GM21717 (cell line): ENCODE data around the gene ATG2A.
A peak's percentile ranks its signal among the peaks of the same experiment; 100 is the strongest.
"Not testable (repeated sequence)": the region's sequence is repeated elsewhere in the genome, so short reads cannot be mapped to it uniquely, and the experiment has no call there.

Experiments used
- ATAC-seq: cut with Tn5 transposase; IDR thresholded peaks from one replicate; pipeline ENCODE4 v1.9.1; 2021; ENCODE audit warnings: mild to moderate bottlenecking, moderate library complexity; ENCODE audit not compliant: unreplicated experiment

The ATG2A gene

DNA sequence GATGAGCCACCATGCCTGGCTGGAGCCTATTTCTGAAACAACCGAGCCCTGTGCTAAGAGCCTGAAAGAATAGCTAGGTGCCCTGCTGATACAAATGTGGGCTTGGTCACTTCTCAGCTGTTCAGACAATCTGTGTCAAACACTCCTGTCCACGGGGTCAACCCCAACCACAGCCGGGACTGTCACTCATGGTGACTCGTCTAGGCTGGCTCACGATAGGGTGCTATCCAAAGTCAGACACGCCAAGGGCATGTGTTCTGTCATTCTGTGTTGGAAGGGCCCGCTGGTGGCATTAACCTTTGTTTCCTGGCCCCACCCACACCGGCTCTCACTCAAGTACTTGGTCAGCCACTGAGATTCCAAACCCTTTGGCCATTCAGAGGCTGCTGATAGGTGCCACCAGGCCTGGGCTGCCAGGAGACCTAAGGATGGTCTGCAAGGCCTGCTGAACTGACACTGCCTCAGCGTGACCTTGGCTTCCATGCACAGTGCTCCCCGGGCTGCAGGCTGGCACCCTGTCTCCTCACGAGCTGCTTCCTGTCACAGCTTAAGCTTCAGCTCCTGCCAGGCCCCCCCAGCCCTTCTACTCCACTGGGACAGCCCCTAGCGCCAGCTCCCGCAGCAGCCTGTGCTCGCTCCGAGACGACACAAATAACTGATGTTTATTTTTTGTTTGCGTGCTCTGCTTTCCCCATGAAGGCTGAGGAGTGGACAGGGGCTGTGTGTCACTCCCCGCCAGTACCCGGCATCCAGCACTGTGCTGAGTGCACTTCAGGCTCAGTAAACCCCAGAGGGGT lies 58.3 kb downstream of the ATG2A start:
- no peak for ATAC-seq

DNA sequence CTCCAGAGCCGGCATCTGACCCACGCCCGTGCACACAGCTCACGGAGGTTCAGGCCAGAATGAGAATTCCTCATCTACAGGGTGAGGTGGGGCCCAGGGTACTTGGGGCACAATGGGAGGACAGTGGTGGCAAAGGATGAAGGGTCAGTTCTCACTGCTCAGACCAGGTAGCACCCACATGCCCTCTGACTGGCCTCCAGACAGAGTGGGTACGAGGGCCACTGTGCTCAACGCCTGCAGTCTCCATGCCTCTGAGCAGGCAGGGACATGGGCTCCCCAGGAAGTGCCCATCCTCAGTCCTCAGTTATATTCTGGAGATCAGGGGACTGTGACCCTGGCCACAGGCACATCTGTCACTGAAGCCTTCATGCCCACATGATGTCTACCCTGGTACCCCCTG lies 59.5 kb downstream of the ATG2A start:
- no peak for ATAC-seq

DNA sequence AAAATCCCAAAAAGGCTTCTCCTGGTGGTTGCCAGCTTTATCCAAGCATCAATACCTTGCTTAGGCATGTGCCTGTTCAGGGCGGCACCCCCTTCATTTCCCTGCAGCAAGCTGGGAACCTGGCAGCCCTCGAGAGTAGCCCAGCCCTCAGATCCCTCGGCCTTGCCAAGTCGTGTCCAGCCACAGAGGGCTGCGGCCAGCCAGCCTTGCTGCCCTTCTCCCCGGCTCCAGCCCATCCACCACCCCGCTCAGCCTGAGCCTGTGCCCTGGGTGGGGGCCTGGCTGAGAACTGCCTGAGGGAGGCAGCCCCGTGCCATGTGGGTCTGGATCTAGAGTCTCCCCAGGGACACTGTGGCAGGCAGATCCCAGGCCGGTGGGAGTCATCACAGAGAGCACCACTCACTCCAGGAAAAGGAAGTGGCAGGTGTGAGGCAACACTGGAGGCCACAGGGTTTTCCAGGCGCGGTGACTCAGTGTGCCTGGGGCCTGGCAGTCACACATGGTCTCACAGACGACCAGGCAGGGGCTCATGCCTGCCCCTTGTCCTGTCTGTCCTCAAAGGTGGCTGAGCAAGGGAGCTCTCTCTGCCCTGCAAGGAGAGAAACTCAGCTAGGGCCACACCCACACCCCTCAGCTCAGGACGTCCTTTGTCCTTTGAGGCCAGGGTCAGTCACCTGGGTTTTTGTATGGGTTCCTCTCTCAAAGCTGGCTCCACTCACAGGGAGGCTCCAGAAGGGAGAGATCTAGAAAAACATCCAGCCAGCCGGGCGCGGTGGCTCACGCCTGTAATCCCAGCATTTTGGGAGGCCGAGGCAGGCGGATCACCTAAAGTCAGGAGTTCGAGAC lies 60.4 kb downstream of the ATG2A start:
- no peak for ATAC-seq

DNA sequence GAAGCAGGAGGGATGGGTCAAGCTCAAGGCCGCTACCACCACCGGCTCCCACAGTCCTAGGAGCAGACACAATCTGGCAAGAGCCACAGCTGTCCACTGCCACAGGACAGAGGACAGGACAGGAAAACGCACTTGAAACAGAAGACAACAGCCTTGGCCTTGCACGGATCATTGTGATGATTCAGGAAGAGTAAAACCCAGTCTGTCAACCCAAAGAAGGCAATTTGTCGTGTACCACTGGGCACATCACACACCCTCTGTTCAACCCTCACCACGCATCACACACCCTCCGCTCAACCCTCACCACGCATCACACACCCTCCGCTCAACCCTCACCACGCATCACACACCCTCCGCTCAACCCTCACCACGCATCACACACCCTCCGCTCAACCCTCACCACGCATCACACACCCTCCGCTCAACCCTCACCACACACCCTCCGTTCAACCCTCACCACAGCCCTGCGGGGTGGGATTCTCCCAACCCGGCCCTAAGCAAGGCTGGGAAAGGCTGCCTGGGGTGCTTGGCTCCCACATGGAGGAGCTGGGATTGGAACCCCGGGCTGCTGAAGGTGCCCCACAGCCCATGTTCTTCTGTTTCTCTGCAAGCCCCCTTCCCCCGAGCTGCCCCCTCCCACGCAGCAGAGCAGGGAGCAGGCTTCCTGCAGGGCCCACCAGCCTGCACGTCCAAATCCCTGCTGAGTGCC lies 61.3 kb downstream of the ATG2A start:
- ATAC-seq, result no peak

DNA sequence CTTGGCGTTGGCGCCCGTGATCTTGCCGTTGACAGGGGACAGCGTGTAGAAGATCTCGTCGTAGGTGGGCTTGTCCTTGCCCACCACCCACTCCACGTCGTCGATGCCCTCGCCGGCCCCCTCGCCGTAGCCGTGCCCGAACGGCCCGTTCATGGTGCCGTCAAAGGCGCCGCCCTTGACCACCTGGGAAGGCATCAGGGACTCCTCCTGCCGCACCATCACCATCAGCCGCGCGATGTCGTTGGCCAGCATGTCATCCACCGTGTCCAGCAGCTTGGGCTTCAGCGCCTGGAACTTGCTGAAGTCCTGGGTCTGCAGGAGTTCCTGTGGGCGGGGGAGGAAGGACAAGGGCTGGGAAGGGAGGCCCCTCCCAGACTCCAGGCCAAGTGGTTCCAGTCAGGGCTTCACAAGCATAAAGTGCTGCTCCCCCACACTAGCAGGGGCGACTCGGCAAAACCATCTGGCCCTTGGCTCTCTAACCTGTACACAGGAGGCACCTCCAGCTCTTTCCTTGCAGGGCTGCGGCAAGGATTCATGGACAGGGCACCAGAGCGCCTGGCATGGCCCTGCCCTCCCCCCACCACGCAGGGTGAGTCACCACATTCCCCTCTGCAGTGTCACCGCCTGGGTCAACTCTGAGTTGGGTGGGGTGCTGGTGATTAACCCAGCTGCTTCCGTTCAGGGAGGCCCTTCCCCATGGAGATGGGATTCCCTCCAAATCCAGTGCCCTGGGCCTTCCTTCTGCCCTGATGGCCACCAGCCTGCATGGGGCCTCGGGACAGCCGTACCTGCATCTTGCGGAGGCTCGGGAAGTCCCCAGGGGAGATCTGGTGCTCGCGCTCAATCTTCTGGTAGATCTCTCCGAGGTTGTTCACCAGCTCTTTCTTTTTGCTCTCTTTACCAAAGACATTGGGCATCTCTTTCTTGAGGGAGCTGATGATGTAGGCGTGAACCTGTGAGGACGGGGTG lies 62.2 kb downstream of the ATG2A start:
- no peak for ATAC-seq

DNA sequence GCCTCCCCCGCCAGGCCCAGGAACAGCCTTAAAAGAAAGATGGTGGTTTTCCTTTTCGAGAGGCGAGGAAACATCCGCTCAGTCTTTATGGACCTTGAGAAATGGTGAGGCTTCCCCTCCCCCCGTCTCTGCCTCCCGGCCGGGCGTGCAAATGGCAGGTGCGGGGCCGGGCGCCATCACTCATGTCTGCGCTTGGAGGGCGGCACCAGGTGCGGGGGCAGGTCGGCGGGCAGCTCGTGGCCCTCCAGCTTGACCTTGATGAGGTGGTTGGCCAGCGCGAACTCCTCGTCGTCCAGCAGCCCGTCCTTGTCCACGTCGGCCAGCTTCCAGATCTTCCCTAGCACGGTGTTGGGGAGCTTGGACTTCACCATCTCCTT lies 62.9 kb downstream of the ATG2A start:
- ATAC-seq, result no peak

DNA sequence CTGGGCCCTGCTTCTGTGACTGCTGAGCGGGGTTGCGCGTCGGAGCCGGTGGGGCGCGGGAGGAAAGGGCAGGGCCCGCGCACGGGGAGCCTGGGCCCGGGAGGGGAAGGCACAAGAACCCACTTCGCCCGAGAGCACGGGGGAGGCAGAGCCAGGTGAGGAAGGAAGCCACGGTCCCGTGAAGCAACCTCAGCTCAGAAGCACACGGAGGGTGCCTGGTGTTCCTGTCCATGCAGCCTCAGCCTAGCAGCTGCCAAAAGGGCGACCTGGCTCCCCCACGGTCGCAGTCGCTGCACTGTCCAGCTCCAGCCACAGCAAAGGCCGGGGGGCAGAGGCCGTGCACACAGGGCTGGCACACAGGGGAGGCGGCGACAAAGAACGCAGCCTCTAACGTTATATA lies 63.3 kb downstream of the ATG2A start:
- no peak for ATAC-seq

DNA sequence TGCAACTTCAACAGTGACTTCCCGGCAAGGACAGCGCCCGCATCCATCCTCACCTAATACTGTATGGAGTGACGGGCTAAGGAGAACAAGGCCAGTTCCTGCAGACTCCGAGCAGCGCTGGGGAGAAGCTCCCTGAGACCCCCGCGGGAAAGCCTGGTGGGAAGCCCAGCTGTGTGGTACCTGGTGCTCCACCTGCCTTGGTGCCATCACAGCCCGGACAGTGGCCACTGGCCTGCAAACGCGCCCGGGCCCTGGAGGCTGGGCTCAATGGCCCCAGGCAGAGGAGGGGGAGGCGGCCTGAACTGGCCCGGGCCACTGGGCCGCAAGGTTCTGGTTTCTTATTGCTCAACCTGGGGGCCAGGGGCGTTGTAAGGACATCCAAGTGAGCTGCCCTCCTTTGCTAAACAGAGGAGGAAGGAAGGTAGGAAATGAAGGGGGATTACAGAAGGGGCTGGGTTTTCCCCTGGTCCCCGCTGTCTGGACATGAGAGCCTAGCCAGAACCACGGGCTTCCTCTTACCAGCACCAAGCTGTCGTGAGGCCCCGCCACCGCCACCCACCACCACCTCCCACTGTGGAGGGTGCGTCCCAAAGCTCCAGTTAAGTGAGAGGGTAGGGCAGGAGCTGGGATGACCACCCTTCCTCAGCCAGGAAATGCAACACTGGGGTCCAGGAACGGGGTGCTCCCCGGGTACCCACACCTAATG lies 64.1 kb downstream of the ATG2A start:
- no peak for ATAC-seq

DNA sequence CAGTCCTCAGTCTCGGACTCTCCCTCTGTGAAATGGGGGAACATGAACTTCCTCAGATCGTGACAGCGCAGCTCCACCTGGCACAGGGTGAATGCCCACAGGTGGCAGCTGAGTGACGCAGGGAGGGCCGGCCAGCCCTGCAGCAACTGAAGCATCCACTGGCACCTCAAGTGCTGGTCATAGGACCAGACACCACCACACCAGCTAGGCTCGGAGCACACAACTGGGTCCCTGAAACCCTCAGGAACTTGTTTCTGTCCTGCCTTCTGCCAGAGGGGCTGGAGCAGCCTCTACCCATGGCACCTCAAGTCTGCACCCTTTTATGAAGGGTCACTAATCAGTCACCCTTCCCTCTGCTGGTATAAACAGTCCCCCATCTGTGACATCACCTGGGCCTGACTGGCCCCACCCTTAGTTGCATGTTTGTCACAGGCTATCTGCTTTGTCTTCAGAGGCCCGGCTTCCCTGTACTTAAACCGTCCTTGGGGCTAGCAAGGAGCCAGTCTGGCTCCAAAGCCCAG lies 65.1 kb downstream of the ATG2A start:
- ATAC-seq, result no peak

DNA sequence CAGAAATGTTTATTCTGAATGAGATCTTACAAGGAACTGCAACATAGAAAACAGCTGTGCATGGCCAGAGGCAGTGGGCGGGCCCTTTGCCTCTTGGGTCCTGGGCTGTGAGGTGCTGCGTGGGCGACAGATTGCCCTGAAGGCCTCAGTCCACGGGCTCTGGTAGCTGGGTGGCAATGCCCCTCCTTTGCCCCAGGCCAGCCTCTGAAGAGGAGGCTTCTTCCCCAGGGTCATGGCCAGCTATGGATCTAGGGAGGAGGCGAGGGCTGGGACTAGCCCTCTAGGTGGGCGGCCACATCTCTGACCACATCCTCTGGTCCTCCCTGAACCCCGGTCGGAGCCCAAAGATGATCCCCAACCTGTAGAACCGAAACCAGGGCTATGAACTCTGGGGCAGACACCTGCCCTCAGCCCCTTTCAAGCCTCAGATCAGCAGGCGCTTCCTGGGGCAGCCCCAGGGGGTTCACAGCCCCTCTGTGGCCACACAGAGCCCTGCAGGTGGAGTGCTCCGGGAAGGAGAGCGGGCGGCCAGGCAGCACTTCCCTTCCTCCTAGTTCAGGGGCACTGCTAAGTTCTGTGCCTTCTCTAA lies 65.9 kb downstream of the ATG2A start:
- ATAC-seq, result peak; percentile 50

DNA sequence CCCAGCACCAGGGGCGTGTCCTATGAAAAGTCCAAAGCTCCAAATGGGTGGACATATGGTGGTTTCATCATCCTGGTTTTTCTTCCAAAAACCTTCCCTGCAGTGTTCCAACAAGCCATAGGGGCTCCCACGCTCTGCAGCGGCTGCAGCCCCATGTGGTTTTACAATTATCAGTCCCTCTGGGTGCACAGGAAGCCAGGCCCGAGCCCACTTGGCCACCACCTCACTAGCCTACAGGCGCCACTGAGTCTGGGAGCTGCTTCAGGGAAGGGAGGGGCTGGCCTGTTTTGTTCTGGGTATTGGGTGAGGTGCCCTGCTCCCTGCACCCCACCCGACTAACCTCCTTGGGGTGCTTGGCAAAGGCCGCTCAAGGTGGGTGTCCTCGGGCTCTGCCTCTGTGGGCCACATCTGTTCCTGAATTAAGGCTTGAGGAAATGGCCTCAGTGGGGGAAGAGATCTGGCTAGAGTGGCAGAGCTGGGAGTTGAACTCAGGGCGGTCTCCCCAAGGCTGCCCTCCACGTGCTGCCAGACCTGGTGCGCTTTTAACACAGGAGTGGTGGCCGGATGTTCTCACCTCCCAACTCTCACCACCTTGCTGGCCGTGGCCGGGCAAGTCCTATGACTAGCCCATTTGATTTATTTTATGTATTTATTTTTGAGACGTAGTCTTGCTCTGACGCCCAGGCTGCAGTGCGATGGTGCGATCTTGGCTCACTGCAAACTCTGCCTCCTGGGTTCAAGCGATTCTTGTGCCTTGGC lies 67.2 kb downstream of the ATG2A start:
- ATAC-seq, result no peak

DNA sequence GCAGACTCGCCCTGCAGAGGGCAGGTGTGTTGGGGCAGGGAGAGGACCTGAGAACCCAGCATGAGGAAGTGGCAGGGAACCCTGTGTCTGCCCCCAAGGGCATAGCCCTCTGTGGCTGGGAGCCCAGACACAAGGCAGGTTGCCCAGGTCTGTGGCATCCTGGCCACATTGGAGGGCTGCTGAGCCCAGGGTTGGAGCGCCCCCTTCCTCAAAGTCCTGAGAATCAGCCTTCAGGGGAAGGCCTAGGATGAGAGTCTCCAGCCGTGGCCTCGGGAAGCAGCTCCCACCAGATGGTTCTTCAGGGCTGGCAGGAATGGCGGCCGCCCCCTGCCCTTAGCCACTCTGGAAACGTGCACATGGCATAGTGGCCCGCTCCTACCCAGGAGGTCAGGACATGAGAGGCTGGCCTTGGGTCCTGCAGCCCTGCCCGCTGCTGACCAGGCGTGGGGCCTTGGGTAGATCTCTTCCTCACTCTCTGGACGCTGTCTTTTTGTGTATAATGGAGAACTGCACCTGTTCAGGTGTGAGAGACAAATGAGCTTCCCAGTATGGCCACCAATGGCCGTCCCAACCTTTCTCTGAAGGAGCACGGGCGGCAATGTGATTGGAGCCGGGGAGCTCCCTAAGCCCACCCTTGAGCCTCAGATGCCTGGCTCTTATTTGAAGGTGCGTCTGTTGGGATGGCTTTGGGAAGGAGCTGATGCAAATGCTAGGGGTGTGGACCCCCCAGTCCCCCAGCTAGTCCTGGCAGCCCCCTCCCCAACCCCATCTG lies 68.0 kb downstream of the ATG2A start:
- ATAC-seq, result no peak

DNA sequence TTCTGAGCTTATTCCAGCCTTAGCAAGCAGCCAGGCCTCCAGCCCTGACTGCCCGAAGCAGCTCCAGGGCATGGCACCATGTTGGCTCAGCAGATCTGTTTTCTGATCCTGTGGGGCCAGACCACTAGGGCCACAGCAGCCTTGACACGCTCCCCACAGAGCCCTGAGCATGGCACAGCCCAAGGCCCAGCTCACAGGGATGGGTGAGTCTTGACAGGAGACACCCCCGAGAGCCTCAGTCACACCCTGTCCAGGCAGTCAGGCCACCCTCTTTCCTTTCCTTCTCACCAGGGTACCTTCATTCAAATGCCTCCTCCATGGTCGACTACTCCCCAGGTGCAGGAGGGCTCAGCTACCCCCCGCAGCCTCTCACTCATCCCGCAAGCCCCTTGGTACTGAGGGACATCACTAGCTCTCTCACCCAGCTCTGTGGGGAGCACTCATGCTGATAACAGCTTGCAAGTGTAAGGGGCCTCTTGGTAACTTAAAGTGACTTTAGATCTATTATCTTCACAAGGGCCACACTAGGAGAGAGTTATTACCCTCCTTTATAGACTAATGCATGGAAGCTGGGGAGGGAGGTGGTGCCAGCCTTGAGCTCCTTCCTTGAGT lies 68.7 kb downstream of the ATG2A start:
- ATAC-seq, result no peak

DNA sequence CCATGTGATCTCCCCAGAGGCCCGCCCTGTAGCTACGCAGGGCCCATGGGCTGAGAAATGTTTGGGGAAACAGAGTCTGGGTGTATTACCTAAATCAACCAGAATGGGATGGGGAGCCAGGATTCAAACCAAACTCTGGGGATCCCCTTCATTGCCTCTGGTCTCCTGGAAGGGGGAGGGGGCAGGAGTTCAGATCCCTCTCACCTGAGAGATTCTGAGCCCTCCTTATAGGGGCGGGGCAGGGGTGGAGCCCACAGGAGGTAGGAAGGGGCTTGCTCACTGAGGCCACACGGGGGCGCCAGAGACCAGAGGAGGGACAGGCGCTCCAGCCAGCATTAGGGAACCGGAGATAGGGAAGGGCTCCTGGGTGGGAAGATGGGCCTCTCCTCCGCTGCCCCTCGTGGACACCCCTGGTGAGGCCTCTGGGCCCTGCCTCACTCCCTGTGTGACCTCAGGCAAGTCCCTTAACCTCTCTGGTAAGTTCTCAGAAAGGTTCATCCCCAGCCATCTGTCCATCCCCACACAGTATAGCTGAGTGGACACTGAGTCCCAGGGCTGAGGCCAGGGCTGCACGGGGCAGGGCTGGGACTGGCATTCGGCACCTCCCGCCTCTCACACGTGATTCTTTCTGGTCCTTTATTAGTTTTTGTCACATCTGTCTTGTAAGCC lies 69.9 kb downstream of the ATG2A start:
- no peak for ATAC-seq

DNA sequence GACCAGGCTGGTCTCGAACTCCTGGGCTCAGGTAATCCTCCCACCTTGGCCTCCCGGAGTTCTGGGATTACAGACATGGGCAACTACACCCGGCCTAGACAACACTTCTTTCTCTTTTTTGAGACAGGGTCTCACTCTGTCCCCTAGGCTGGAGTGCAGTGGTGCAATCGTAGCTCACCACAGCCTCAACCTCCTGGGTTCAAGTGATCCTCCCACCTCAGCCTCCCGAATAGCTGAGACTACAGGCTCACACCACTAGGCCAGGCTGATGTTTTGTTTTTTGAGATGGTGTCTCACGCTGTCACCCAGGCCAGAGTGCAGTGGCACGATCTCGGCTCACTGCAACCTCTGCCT lies 71.3 kb downstream of the ATG2A start:
- ATAC-seq, result not testable (repeated sequence)

DNA sequence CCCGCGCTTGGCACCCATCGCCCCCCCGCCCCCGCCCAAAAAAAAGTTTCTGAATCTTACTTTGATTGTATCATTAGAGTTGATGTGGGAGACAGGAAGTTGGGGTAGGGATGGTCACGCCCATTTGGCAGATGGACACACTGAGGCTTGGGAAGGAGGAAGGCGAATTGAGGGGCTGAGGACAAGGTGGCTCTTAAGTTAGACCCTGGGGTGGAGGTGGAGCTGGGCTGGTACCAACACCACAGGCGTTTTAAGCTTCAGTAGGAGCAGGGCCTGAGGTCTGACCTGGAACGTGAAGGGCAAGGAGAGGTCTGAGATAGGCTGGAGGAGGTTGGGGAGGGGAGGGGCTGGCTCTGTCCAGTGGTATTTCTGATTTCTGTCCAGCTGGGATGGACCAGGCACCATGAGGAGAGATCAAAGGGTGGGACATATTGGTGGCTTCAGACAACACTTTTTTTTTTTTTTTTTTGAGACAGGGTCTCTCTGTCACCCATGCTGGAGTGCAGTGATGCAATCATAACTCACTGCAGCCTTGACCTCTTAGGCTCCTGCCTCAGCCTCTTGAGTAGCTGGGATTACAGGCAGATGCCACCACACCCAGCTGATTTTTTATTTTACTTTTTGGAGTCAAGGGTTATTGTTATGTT lies 71.8 kb downstream of the ATG2A start:
- no peak for ATAC-seq
